Pancreas (tissue), 10 donors: Measurements from ENCODE around the gene PNPLA4. TPM values are rescaled to one million over a fixed set of nuclear protein-coding genes. Genes with fewer than 3 reads are reported as not detected.

Source experiments
- ATAC-seq, 4 donors: fragments of 200-7000 bp; cut with Tn5 transposase; one replicate each; pipeline versions ENCODE4 v1.8.0 to v1.9.1; 2020; ENCODE audit warnings: mild to moderate bottlenecking in 4 of 4, moderate library complexity in 4 of 4
- DNase-seq, 6 donors: peaks; one replicate each; pipeline ENCODE4 v3.0.0-alpha.2; 2020
- FAIRE-seq: peaks from 2 replicates; lab custom pipeline; 2012; peaks lifted over from hg19 to GRCh38; lab: Jason Lieb, UNC
- H3K27ac ChIP-seq, 4 donors: fragments of 200-600 bp; sonication (generic); 1 replicate in 3 of 4; 2 replicates in 1 of 4; pipeline versions ENCODE4 v1.5.0 to v1.8.0; 2020
- H3K27me3 ChIP-seq, 4 donors: fragments of 200-600 bp; one replicate each; pipeline ENCODE4 v1.8.0; 2021
- H3K36me3 ChIP-seq, 3 donors: fragments of 200-600 bp; sonication (generic) in 1 of 3; one replicate each; pipeline versions ENCODE4 v1.5.0 to v1.8.0; 2020 to 2021
- H3K4me1 ChIP-seq, 3 donors: fragments of 200-600 bp; one replicate each; pipeline ENCODE4 v1.8.0; 2021
- H3K4me3 ChIP-seq, 4 donors: fragments of 200-600 bp; sonication (generic) in 2 of 4; one replicate each; pipeline versions ENCODE4 v1.5.0 to v1.8.0; 2020 to 2021
- H3K9me3 ChIP-seq, 4 donors: fragments of 200-600 bp; one replicate each; pipeline ENCODE4 v1.8.0; 2021
- WGBS, 2 donors: extraction: QIAGEN DNeasy Blood & Tissue Kit; methylation state at CpG; one replicate each; pipeline ENCODE4 v1.1.7; 2013; 5-methylcytosine and 5-hydroxymethylcytosine counted together
- intact Hi-C, 3 donors: fragments of 100-400 bp; cut with DNase I; formaldehyde crosslinking; loops; one replicate each; pipeline versions ENCODE4 v1.11.1 to v1.14.2; 2022
- polyA plus RNA-seq, 2 donors: library from polyadenylated mRNA; stranded (reverse); fragments of 200-250 nt; gene quantifications; one replicate each; pipeline ENCODE4 v1.2.3, GENCODE V29; 2013
- total RNA-seq, 6 donors: library from RNA; stranded (reverse); fragmentation: NEBNext Ultra II Directional in 4 of 6; extraction: Animal tissue kit (Norgen Biotek cat#: 25700) in 4 of 6; gene quantifications; one replicate each; pipeline versions ENCODE4 v1.2.1 to v1.2.4, GENCODE V29; 2021 to 2023
- TF ChIP-seq, protein P1 (sequence below), 4 donors: fragments of 200-600 bp; sonication (generic) in 3 of 4; IDR thresholded peaks; one replicate each; pipeline versions ENCODE4 v1.5.0 to v1.8.0; 2021; ENCODE audit warnings: antibody characterized with exemption in 4 of 4
- donor health status: healthy with polysubstance abuse.
- donor health status: DM: no; HTN: no; CAD: no; lungs with moderate emphysema.
- donor health status: DM: no; HTN: no; CAD: no.
- donor health status: control.
- donor health status: control.
- donor health status: Bipolar disorder and iron deficiency.
- donor health status: DM: yes; HTN: yes; CAD: no.
- donor health status: DM: no; HTN: no; CAD: no.
- donor health status: DM: no; HTN: no; CAD: no.
- donor health status: DM: yes; HTN: yes; CAD: no.

PNPLA4 gene
- total and polyA plus RNA-seq, 8 donors: 2.5 to 16.1 (median 12.2) TPM

DNA sequence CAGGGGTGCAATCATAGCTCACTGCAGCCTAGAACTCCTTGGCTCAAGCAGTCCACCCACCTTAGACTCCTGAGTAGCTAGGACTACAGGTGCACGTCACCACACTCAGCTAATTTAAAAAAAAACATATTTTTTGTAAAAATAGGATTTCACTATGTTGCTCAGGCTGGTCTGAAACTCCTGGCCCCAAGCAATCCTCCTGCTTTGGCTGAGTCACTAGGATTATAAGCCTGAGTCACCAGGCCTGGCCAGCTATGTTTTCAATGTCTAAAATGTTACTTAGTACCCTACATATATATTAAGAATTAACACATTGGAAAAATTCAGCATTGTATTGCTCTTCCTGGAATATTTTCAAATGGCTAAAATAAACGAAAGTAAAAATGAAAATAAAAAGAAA lies 37.5 kb downstream of the PNPLA4 start:
- no peaks in the 10 kb centered on the region for H3K4me1 ChIP-seq
- DNase-seq: no peak
- ATAC-seq: no peak
- H3K27ac ChIP-seq: no peak overlapping the region
- H3K36me3 ChIP-seq: no peaks in the 10 kb centered on the region
- no peaks in the 10 kb centered on the region for H3K27me3 ChIP-seq
- H3K4me3 ChIP-seq: no peak overlapping the region
- TF ChIP-seq, protein P1, sequence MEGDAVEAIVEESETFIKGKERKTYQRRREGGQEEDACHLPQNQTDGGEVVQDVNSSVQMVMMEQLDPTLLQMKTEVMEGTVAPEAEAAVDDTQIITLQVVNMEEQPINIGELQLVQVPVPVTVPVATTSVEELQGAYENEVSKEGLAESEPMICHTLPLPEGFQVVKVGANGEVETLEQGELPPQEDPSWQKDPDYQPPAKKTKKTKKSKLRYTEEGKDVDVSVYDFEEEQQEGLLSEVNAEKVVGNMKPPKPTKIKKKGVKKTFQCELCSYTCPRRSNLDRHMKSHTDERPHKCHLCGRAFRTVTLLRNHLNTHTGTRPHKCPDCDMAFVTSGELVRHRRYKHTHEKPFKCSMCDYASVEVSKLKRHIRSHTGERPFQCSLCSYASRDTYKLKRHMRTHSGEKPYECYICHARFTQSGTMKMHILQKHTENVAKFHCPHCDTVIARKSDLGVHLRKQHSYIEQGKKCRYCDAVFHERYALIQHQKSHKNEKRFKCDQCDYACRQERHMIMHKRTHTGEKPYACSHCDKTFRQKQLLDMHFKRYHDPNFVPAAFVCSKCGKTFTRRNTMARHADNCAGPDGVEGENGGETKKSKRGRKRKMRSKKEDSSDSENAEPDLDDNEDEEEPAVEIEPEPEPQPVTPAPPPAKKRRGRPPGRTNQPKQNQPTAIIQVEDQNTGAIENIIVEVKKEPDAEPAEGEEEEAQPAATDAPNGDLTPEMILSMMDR (IDR thresholded peaks at IDR 0.05): no peak
- 74 to 76% methylated on average over 2 of the region's 2 CpGs for WGBS, 2 donors
- H3K9me3 ChIP-seq: no peaks in the 10 kb centered on the region
- no peak for FAIRE-seq
- intact Hi-C loops: no loop called here

DNA sequence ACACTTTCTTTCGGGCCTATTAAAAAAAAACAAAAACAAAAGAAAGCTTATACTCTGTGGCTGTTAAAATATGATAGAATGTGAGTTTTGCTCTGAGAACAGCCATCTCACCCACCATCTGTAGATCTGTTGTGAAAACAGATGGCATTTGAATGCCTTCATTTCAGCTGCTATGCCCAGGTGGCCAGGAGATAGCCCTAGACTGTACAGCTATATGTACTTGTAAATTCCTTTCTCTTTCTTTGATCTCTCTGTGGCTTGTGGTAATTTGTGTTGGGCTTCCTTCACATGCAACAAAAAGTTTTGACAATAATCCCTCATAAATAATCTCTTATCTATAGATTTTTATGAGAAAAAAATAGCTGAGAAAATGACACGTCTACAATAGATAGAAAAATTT lies 38.1 kb downstream of the PNPLA4 start:
- Histone ChIP-seq H3K27me3 (no peaks in the 10 kb centered on the region), H3K9me3 (no peaks in the 10 kb centered on the region), H3K4me1 (no peaks in the 10 kb centered on the region), H3K4me3 (no peak overlapping the region), H3K27ac (no peak overlapping the region), H3K36me3 (no peaks in the 10 kb centered on the region)
- 57 to 74% methylated on average over 2 of the region's 2 CpGs for WGBS, 2 donors
- intact Hi-C loops: no loop called here
- ATAC-seq (no peak), DNase-seq (no peak), FAIRE-seq (peak; percentile 23)
- TF ChIP-seq, protein P1 (IDR thresholded peaks at IDR 0.05): no peak

DNA sequence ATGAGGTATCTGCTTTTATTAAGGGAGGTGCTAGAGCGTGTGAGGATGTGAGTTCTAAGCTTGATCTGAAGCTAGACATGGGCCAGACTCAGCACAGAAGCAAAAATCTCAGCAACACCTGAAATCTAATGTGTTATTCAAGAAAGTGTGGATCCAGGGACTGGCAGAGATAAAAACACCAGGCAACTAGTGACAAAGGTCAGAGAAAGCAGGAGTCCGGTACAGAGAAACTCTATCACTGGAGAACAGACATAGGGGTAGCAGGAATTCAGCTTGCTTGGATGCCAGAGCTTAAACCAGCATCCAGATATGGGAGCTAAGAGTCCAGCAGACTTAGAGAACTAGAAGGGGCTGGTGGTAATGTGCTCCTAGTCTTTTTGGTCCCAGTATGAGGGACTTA lies 50.3 kb downstream of the PNPLA4 start:
- H3K9me3 ChIP-seq: no peaks in the 10 kb centered on the region
- H3K27ac ChIP-seq: no peak overlapping the region
- no peak for DNase-seq
- no peak for FAIRE-seq
- TF ChIP-seq, protein P1 (IDR thresholded peaks at IDR 0.05): no peak
- H3K4me3 ChIP-seq: no peak overlapping the region
- H3K36me3 ChIP-seq: no peaks in the 10 kb centered on the region
- intact Hi-C loops: no loop called here
- no peaks in the 10 kb centered on the region for H3K27me3 ChIP-seq
- no peak for ATAC-seq
- WGBS, 2 donors: 72 to 79% methylated on average over 2 of the region's 2 CpGs
- no peaks in the 10 kb centered on the region for H3K4me1 ChIP-seq

DNA sequence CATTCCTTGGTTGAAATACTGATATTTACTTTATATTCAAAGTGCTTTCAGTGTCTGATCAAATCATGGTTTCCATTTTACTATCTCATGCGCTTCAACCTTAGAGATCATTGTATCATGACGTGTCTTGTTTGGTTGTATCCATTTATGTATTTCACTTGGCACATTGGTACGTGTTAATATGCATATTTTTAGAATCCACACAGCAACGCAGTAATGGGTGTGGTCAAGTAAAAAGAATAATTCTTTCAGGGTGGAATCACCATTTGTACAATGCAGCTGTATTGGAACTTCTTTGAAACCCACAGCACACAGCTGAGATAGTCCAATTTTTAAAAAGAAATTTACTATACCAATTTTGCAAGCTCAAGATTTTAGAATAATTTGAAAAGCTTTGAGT lies 55.2 kb downstream of the PNPLA4 start:
- TF ChIP-seq, protein P1 (IDR thresholded peaks at IDR 0.05): no peak
- no peaks in the 10 kb centered on the region for H3K9me3 ChIP-seq
- peaks cover 0 to 8% (median 1%) of the 10 kb centered on the region in 4 donors for H3K27me3 ChIP-seq
- no peak for ATAC-seq
- DNase-seq: no peak
- H3K4me3 ChIP-seq: no peak overlapping the region
- no peaks in the 10 kb centered on the region for H3K36me3 ChIP-seq
- intact Hi-C loops: no loop called here
- H3K4me1 ChIP-seq: no peaks in the 10 kb centered on the region
- WGBS, 2 donors: 64 to 73% methylated on average over 4 of the region's 4 CpGs
- no peak for FAIRE-seq
- no peak overlapping the region for H3K27ac ChIP-seq

DNA sequence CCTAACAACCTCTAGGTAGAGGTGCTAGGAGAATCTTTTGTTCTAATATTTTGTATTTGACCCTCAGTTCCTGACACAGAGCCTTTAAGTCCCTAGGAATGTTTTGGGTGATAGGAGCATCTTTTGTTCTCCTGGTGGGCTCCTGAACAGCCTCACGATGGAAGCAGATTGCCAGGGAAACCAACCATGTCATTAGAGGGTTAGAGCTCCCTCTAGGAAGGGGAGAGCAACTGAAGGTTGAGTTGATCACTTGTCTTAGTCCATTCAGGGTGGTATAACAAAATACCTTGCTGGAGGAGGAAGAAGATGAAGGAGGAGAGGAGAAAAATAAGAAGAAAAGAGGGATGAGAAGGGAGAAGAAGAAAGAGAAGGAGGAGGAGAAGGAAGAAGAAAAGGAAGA lies 75.0 kb downstream of the PNPLA4 start:
- Histone ChIP-seq H3K4me3 (no peak overlapping the region), H3K36me3 (no peaks in the 10 kb centered on the region), H3K27me3 (peaks cover 0 to 9% (median 0%) of the 10 kb centered on the region in 4 donors), H3K9me3 (no peaks in the 10 kb centered on the region), H3K27ac (no peak overlapping the region), H3K4me1 (no peaks in the 10 kb centered on the region)
- TF ChIP-seq, protein P1 (IDR thresholded peaks at IDR 0.05): no peak
- intact Hi-C loops: no loop called here
- no peak for FAIRE-seq
- ATAC-seq: no peak
- WGBS, 2 donors: 11 to 12% methylated on average over 1 of the region's 1 CpG
- no peak for DNase-seq

Other genes starting within 250 kb of the PNPLA4 start
- under 1 TPM in 1 of 6 donors, not detected in 5; 0.16 TPM for gene VCX, start 84.2 kb downstream of the PNPLA4 start, total RNA-seq
- gene VCX, start 84.2 kb downstream of the PNPLA4 start, polyA plus RNA-seq: under 1 TPM in 1 of 2 donors, not detected in 1; 0.23 TPM
- not detected for gene VCX2, start 243.9 kb upstream of the PNPLA4 start, total RNA-seq
- gene VCX2, start 243.9 kb upstream of the PNPLA4 start, polyA plus RNA-seq: not detected